OCI-LY1 (cell line): Measurements from ENCODE around the gene PTPN22.
"Not testable (repeated sequence)": the region's sequence is repeated elsewhere in the genome, so short reads cannot be mapped to it uniquely, and the experiment has no call there.

ENCODE experiments used
- H2AFZ ChIP-seq: fragments of 200-600 bp; sonication (generic), shearing (Covaris generic); 2 replicates; pipeline ENCODE4 v1.6.0; 2014; ENCODE audit warnings: antibody characterized with exemption, mild to moderate bottlenecking, low read length
- H3F3A ChIP-seq: fragments of 200-600 bp; sonication (generic), shearing (Covaris generic); 2 replicates; pipeline ENCODE4 v1.6.0; 2014; ENCODE audit warnings: mild to moderate bottlenecking, antibody characterized with exemption, low read length, moderate library complexity; ENCODE audit not compliant: insufficient read depth
- H3K27ac ChIP-seq: fragments of 200-600 bp; sonication (generic); 2 replicates; pipeline ENCODE4 v1.5.1; 2014; ENCODE audit warnings: low read length, mixed run types, mild to moderate bottlenecking, low read depth; ENCODE audit not compliant: poor library complexity, severe bottlenecking
- H3K27me3 ChIP-seq: fragments of 200-600 bp; sonication (generic); 2 replicates; pipeline ENCODE4 v1.6.0; 2014; ENCODE audit warnings: antibody characterized with exemption, mild to moderate bottlenecking, low read length, moderate library complexity; ENCODE audit not compliant: insufficient read depth
- H3K36me3 ChIP-seq: fragments of 200-600 bp; sonication (generic); 2 replicates; pipeline ENCODE4 v1.6.1; 2014; ENCODE audit warnings: mild to moderate bottlenecking, antibody characterized with exemption, low read length, moderate library complexity, mixed read lengths; ENCODE audit not compliant: insufficient read depth
- H3K4me1 ChIP-seq: fragments of 200-600 bp; sonication (generic); 2 replicates; pipeline ENCODE4 v1.5.1; 2014; ENCODE audit warnings: mild to moderate bottlenecking, low read length, moderate library complexity; ENCODE audit not compliant: insufficient read depth, severe bottlenecking
- H3K4me2 ChIP-seq: fragments of 200-600 bp; sonication (generic), shearing (Covaris generic); 2 replicates; pipeline ENCODE4 v1.6.1; 2014; ENCODE audit warnings: low read length
- H3K4me3 ChIP-seq: fragments of 200-600 bp; sonication (generic); 2 replicates; pipeline ENCODE4 v1.5.1; 2014; ENCODE audit warnings: low read length, low read depth, mild to moderate bottlenecking, mixed read lengths; ENCODE audit not compliant: poor library complexity, severe bottlenecking
- H3K79me2 ChIP-seq: fragments of 200-600 bp; shearing (Covaris generic); 2 replicates; pipeline ENCODE4 v1.6.1; 2016; ENCODE audit warnings: mixed run types, low read length, mixed read lengths; ENCODE audit not compliant: insufficient read depth
- H3K9ac ChIP-seq: fragments of 200-600 bp; sonication (generic), shearing (Covaris generic); 2 replicates; pipeline ENCODE4 v1.6.1; 2014; ENCODE audit warnings: mild to moderate bottlenecking, low read length, mixed read lengths
- H3K9me2 ChIP-seq: fragments of 200-600 bp; sonication (generic), shearing (Covaris generic); 2 replicates; pipeline ENCODE4 v1.6.1; 2014; ENCODE audit warnings: low read depth, mild to moderate bottlenecking, low read length, mixed read lengths
- H3K9me3 ChIP-seq: fragments of 200-600 bp; shearing (Covaris generic); 2 replicates; pipeline ENCODE4 v1.6.1; 2014; ENCODE audit warnings: low read length, mixed read lengths
- H4K20me1 ChIP-seq: fragments of 200-600 bp; sonication (generic), shearing (Covaris generic); 2 replicates; pipeline ENCODE4 v1.6.0; 2016; ENCODE audit warnings: mild to moderate bottlenecking, low read length; ENCODE audit not compliant: insufficient read depth
- EZH2 ChIP-seq: fragments of 200-600 bp; sonication (generic), shearing (Covaris generic); IDR thresholded peaks from 2 replicates; pipeline ENCODE4 v1.8.0; 2017; ENCODE audit warnings: borderline replicate concordance, mixed run types, mild to moderate bottlenecking, antibody characterized with exemption, low read length, moderate library complexity, mixed read lengths
- TF ChIP-seq, protein P1 (sequence below): fragments of 200-600 bp; sonication (generic), shearing (Covaris generic); IDR thresholded peaks from 2 replicates; pipeline ENCODE4 v1.5.1; 2017; ENCODE audit warnings: mild to moderate bottlenecking, antibody characterized with exemption, low read length, moderate library complexity, mixed read lengths

The PTPN22 gene

GRCh38 chr1:113855630-113856400, 15.7 kb downstream of the PTPN22 start:
- Histone ChIP-seq H3K9me2 (no peaks in the 10 kb centered on the region), H3K9me3 (no peaks in the 10 kb centered on the region), H3K27me3 (no peaks in the 10 kb centered on the region), H3K79me2 (no peaks in the 10 kb centered on the region), H2AFZ (no peak overlapping the region), H3K4me1 (peaks cover 29% of the 10 kb centered on the region), H3K4me2 (no peak overlapping the region), H3K36me3 (peaks cover 70% of the 10 kb centered on the region), H3K9ac (no peak overlapping the region), H3K27ac (no peak overlapping the region), H4K20me1 (no peaks in the 10 kb centered on the region), H3K4me3 (no peak overlapping the region), H3F3A (no peaks in the 10 kb centered on the region)
- TF ChIP-seq EZH2 = no peak
- TF ChIP-seq, protein P1, sequence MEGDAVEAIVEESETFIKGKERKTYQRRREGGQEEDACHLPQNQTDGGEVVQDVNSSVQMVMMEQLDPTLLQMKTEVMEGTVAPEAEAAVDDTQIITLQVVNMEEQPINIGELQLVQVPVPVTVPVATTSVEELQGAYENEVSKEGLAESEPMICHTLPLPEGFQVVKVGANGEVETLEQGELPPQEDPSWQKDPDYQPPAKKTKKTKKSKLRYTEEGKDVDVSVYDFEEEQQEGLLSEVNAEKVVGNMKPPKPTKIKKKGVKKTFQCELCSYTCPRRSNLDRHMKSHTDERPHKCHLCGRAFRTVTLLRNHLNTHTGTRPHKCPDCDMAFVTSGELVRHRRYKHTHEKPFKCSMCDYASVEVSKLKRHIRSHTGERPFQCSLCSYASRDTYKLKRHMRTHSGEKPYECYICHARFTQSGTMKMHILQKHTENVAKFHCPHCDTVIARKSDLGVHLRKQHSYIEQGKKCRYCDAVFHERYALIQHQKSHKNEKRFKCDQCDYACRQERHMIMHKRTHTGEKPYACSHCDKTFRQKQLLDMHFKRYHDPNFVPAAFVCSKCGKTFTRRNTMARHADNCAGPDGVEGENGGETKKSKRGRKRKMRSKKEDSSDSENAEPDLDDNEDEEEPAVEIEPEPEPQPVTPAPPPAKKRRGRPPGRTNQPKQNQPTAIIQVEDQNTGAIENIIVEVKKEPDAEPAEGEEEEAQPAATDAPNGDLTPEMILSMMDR = no peak

DNA sequence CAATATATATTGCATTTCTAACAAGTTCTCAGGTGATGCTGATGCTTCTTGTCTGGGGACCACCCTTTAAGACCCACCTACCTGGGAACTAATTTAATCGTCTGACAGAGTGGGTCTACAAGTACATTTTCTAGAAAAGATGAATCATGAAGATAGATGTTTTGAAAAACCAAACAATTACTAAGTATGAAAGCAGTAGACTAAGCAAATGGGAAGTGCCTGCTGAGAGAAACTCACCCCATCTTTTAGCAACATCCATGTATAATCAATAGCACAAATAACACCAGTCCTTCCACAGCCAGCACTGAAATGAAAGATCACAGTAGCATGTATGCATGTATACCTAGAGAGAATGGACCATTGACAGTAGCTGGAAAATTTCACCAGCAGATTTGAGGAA, 17.3 kb downstream of the PTPN22 start:
- H3K9me3 ChIP-seq = no peaks in the 10 kb centered on the region
- H3K4me3 ChIP-seq = no peak overlapping the region
- H3K4me1 ChIP-seq = peaks cover 13% of the 10 kb centered on the region
- no peak overlapping the region for H2AFZ ChIP-seq
- TF ChIP-seq, protein P1 = no peak
- TF ChIP-seq EZH2 = no peak
- peaks cover 80% of the 10 kb centered on the region for H3K36me3 ChIP-seq
- H3K27ac ChIP-seq = no peak overlapping the region
- no peak overlapping the region for H3K4me2 ChIP-seq
- no peaks in the 10 kb centered on the region for H3K27me3 ChIP-seq
- H3K9me2 ChIP-seq = no peaks in the 10 kb centered on the region
- no peak overlapping the region for H3K9ac ChIP-seq
- no peaks in the 10 kb centered on the region for H3K79me2 ChIP-seq
- no peaks in the 10 kb centered on the region for H3F3A ChIP-seq
- no peaks in the 10 kb centered on the region for H4K20me1 ChIP-seq

DNA sequence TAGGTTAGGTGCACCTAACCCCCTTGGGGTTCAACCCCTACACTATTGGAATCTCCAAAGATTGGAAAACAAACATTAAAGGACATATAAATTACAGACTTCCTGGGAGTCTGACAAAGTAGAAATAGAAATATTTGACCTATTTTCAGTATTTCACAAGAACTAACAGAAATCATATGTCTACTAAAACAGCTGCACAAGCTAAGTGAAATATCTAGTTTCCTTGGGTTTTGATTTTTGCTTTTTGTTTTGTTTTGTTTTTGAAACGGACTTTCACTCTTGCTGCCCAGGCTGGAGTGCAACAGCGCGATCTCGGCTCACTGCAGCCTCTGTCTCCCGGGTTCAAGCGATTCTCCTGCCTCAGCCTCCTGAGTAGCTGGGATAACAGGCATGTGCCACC, 18.8 kb downstream of the PTPN22 start:
- peaks cover 82% of the 10 kb centered on the region for H3K36me3 ChIP-seq
- not testable (repeated sequence) for H2AFZ ChIP-seq, H4K20me1 ChIP-seq, H3K79me2 ChIP-seq, H3K4me1 ChIP-seq, H3K9me3 ChIP-seq, H3K4me3 ChIP-seq, H3K27ac ChIP-seq, H3K9me2 ChIP-seq, H3K9ac ChIP-seq, H3K4me2 ChIP-seq, H3K27me3 ChIP-seq, H3F3A ChIP-seq

GRCh38 chr1:113850127-113850796, 21.2 kb downstream of the PTPN22 start:
- TF ChIP-seq, protein P1 = no peak
- no peak for TF ChIP-seq EZH2
- no peaks in the 10 kb centered on the region for H3K9me3 ChIP-seq
- H3F3A ChIP-seq = no peaks in the 10 kb centered on the region
- H3K4me2 ChIP-seq = no peak overlapping the region
- H3K36me3 ChIP-seq = peaks cover 79% of the 10 kb centered on the region
- no peaks in the 10 kb centered on the region for H3K27me3 ChIP-seq
- H3K27ac ChIP-seq = no peak overlapping the region
- H3K79me2 ChIP-seq = no peaks in the 10 kb centered on the region
- H3K9me2 ChIP-seq = no peaks in the 10 kb centered on the region
- H3K9ac ChIP-seq = no peak overlapping the region
- H4K20me1 ChIP-seq = no peaks in the 10 kb centered on the region
- H3K4me1 ChIP-seq = no peaks in the 10 kb centered on the region
- H2AFZ ChIP-seq = no peak overlapping the region
- H3K4me3 ChIP-seq = no peak overlapping the region
